GM12891 (cell line): ENCODE results near the gene CD226.

Source experiments
- DNase-seq: peaks from one replicate; pipeline ENCODE4 v3.0.0; 2011; ENCODE audit warnings: low spot score; ENCODE audit not compliant: insufficient read length
- FAIRE-seq: peaks from 2 replicates; lab custom pipeline; 2011; peaks lifted over from hg19 to GRCh38; lab: Jason Lieb, UNC
- PAX5 ChIP-seq: IDR thresholded peaks from 2 replicates; pipeline ENCODE4 v1.6.1; 2011; ENCODE audit warnings: low read length, moderate library complexity, mild to moderate bottlenecking; ENCODE audit not compliant: insufficient read depth, severe bottlenecking
- POLR2A ChIP-seq: IDR thresholded peaks from 2 replicates; pipeline ENCODE4 v1.6.1; 2011; ENCODE audit warnings: low read depth, low read length, control low read depth
- POLR2AphosphoS5 ChIP-seq: IDR thresholded peaks from 2 replicates; pipeline ENCODE4 v1.6.1; 2011; ENCODE audit warnings: low read depth, low read length, control low read depth
- POU2F2 ChIP-seq: IDR thresholded peaks from 2 replicates; pipeline ENCODE4 v1.6.1; 2011; ENCODE audit warnings: low read depth, mild to moderate bottlenecking, control low read depth, low read length, moderate library complexity
- SPI1 ChIP-seq: IDR thresholded peaks from 2 replicates; pipeline ENCODE4 v1.6.1; 2011; ENCODE audit warnings: low read depth, low read length, control low read depth
- TAF1 ChIP-seq: IDR thresholded peaks from 2 replicates; pipeline ENCODE4 v1.6.1; 2011; ENCODE audit warnings: low read depth, low read length, control low read depth

The CD226 gene

GRCh38 chr18:69820538-69820937 lies 127.1 kb downstream of the CD226 start:
- TF ChIP-seq POU2F2, result no peak
- no peak for TF ChIP-seq TAF1
- DNase-seq (no peak), FAIRE-seq (no peak)

- FAIRE-seq (no peak), DNase-seq (no peak)
- TF ChIP-seq PAX5, result no peak
- no peak for TF ChIP-seq POLR2A
- no peak for TF ChIP-seq POU2F2
- TF ChIP-seq TAF1, result no peak
- TF ChIP-seq SPI1, result peak; percentile 67; the same call in 1 of the 2 replicates
Observed at GRCh38 chr18:69819460-69819859, 128.2 kb downstream of the CD226 start.

- TF ChIP-seq PAX5 (no peak), POU2F2 (no peak), POLR2AphosphoS5 (no peak), TAF1 (no peak), POLR2A (no peak), SPI1 (no peak)
- FAIRE-seq (no peak), DNase-seq (no peak)
Observed at GRCh38 chr18:69817335-69817940, 130.2 kb downstream of the CD226 start.

GRCh38 chr18:69814861-69815385 lies 132.8 kb downstream of the CD226 start:
- TF ChIP-seq SPI1 (no peak), POLR2A (no peak), PAX5 (no peak)
- DNase-seq, result no peak
- no peak for FAIRE-seq

GRCh38 chr18:69813559-69813958 lies 134.1 kb downstream of the CD226 start:
- DNase-seq (no peak), FAIRE-seq (no peak)
- TF ChIP-seq POU2F2, result no peak
- no peak for TF ChIP-seq POLR2AphosphoS5
- no peak for TF ChIP-seq POLR2A
- TF ChIP-seq SPI1, result no peak
- no peak for TF ChIP-seq TAF1
- no peak for TF ChIP-seq PAX5

- FAIRE-seq (no peak), DNase-seq (no peak)
- no peak for TF ChIP-seq POLR2A
- TF ChIP-seq SPI1, result no peak
- no peak for TF ChIP-seq TAF1
- TF ChIP-seq POLR2AphosphoS5, result no peak
- TF ChIP-seq PAX5, result no peak
Observed at GRCh38 chr18:69808399-69808798, 139.3 kb downstream of the CD226 start.

- no peak for DNase-seq
- TF ChIP-seq SPI1 (no peak), POU2F2 (no peak), PAX5 (no peak), POLR2A (no peak), TAF1 (no peak), POLR2AphosphoS5 (no peak)
- no peak for FAIRE-seq
Observed at GRCh38 chr18:69804776-69805501, 142.7 kb downstream of the CD226 start.
